ENCODE measurements around the gene ASGR1.
"Not testable (repeated sequence)": the region's sequence is repeated elsewhere in the genome, so short reads cannot be mapped to it uniquely, and the experiment has no call there.

The ASGR1 gene

GRCh38 chr17:7158424-7158823 lies 20.7 kb downstream of the ASGR1 start:
- DNase-seq = not testable (repeated sequence)

GRCh38 chr17:7156342-7156940 lies 22.7 kb downstream of the ASGR1 start:
- DNase-seq = no peak

GRCh38 chr17:7147772-7148171 lies 31.4 kb downstream of the ASGR1 start:
- no peak for DNase-seq

- DNase-seq = no peak
Measured at GRCh38 chr17:7146115-7146514, 33.1 kb downstream of the ASGR1 start.

- DNase-seq = no peak
Measured at GRCh38 chr17:7144213-7144612, 35.0 kb downstream of the ASGR1 start.

GRCh38 chr17:7141824-7142223 lies 37.3 kb downstream of the ASGR1 start:
- DNase-seq = no peak

- no peak for DNase-seq
Measured at GRCh38 chr17:7139400-7139799, 39.8 kb downstream of the ASGR1 start.

GRCh38 chr17:7138800-7139381 lies 40.3 kb downstream of the ASGR1 start:
- DNase-seq = no peak

- DNase-seq = no peak
Measured at GRCh38 chr17:7137171-7137943, 41.8 kb downstream of the ASGR1 start.

GRCh38 chr17:7136266-7136877 lies 42.8 kb downstream of the ASGR1 start:
- DNase-seq = no peak

GRCh38 chr17:7133916-7134315 lies 45.3 kb downstream of the ASGR1 start:
- DNase-seq = no peak

GRCh38 chr17:7133424-7133823 lies 45.7 kb downstream of the ASGR1 start:
- DNase-seq = no peak

- no peak for DNase-seq
Measured at GRCh38 chr17:7132511-7133094, 46.6 kb downstream of the ASGR1 start.

GRCh38 chr17:7131423-7131791 lies 47.8 kb downstream of the ASGR1 start:
- DNase-seq = no peak

GRCh38 chr17:7130621-7131422 lies 48.3 kb downstream of the ASGR1 start:
- no peak for DNase-seq

GRCh38 chr17:7129311-7129710 lies 49.9 kb downstream of the ASGR1 start:
- DNase-seq = no peak

- no peak for DNase-seq
Measured at GRCh38 chr17:7128160-7128559, 51.0 kb downstream of the ASGR1 start.

- not testable (repeated sequence) for DNase-seq
Measured at GRCh38 chr17:7127501-7127900, 51.7 kb downstream of the ASGR1 start.

GRCh38 chr17:7126386-7126785 lies 52.8 kb downstream of the ASGR1 start:
- DNase-seq = not testable (repeated sequence)

GRCh38 chr17:7124923-7125322 lies 54.2 kb downstream of the ASGR1 start:
- DNase-seq = no peak

- no peak for DNase-seq
Measured at GRCh38 chr17:7123844-7124243, 55.3 kb downstream of the ASGR1 start.
